Aorta (tissue), 5 donors: Measurements from ENCODE around the gene PRKAR2A. TPM values are rescaled to one million over a fixed set of nuclear protein-coding genes. Genes with fewer than 3 reads are reported as not detected.
"Not testable (repeated sequence)": the region's sequence is repeated elsewhere in the genome, so short reads cannot be mapped to it uniquely, and the experiment has no call there.

Experiments used
- ATAC-seq: fragments of 200-7000 bp; cut with Tn5 transposase; one replicate; pipeline ENCODE4 v1.9.1; 2022; ENCODE audit warnings: moderate library complexity; ENCODE audit not compliant: low FRiP score
- DNase-seq, 2 donors: peaks; one replicate each; pipeline ENCODE4 v3.0.0-alpha.2; 2020
- H3K27ac ChIP-seq, 2 donors: one replicate each; pipeline ENCODE4 v1.5.1; 2013; ENCODE audit warnings: low read length in 2 of 2, mild to moderate bottlenecking in 2 of 2, moderate library complexity in 2 of 2, control low read depth in 1 of 2, inconsistent platforms in 1 of 2, low read depth in 1 of 2
- H3K27me3 ChIP-seq, 2 donors: one replicate each; pipeline ENCODE4 v1.6.1; 2013; ENCODE audit warnings: control low read depth in 1 of 2, low read length in 1 of 2, mild to moderate bottlenecking in 1 of 2, moderate library complexity in 1 of 2; ENCODE audit not compliant: insufficient read depth in 2 of 2, control insufficient read depth in 1 of 2
- H3K36me3 ChIP-seq, 2 donors: one replicate each; pipeline ENCODE4 v1.6.1; 2013; ENCODE audit warnings: control low read depth in 1 of 2, low read length in 1 of 2, mild to moderate bottlenecking in 1 of 2; ENCODE audit not compliant: insufficient read depth in 2 of 2, control insufficient read depth in 1 of 2
- H3K4me1 ChIP-seq, 2 donors: one replicate each; pipeline ENCODE4 v1.6.1; 2013; ENCODE audit warnings: low read length in 2 of 2, control low read depth in 1 of 2, mild to moderate bottlenecking in 1 of 2, moderate library complexity in 1 of 2; ENCODE audit not compliant: insufficient read depth in 2 of 2, control insufficient read depth in 1 of 2
- H3K4me3 ChIP-seq, 2 donors: one replicate each; pipeline ENCODE4 v1.5.1; 2013; ENCODE audit warnings: low read length in 2 of 2, control low read depth in 1 of 2, mild to moderate bottlenecking in 1 of 2
- H3K9me3 ChIP-seq: one replicate; pipeline ENCODE4 v1.6.1; 2013; ENCODE audit warnings: mild to moderate bottlenecking, low read length; ENCODE audit not compliant: control insufficient read depth
- WGBS, 2 donors: extraction: QIAGEN DNeasy Blood & Tissue Kit; methylation state at CpG; one replicate each; pipeline ENCODE4 v1.1.7; 2013; 5-methylcytosine and 5-hydroxymethylcytosine counted together
- intact Hi-C, 2 donors: fragments of 100-400 bp; cut with DNase I; formaldehyde crosslinking; loops; one replicate each; pipeline versions ENCODE4 v1.14.2 to v1.15.0; 2022
- polyA plus RNA-seq, 2 donors: library from polyadenylated mRNA; stranded (reverse); fragments of 200-250 nt; gene quantifications; one replicate each; pipeline ENCODE4 v1.2.3, GENCODE V29; 2013
- total RNA-seq, 2 donors: library from RNA; stranded (reverse); fragmentation: NEBNext Ultra II Directional; extraction: Animal tissue kit (Norgen Biotek cat#: 25700); gene quantifications; one replicate each; pipeline ENCODE4 v1.2.1, GENCODE V29; 2021
- donor health status: healthy with polysubstance abuse.
- donor health status: Bipolar disorder and iron deficiency.
- donor health status: DM: no; HTN: no; CAD: no.
- donor health status: DM: no; HTN: no; CAD: no.
- donor health status: DM: yes; HTN: yes; CAD: no.

PRKAR2A gene
- total and polyA plus RNA-seq, 4 donors = 9.1 to 59.6 (median 31.7) TPM

GRCh38 chr3:48756640-48757039, 91.0 kb downstream of the PRKAR2A start:
- no peak overlapping the region for H3K27ac ChIP-seq
- DNase-seq = no peak
- intact Hi-C loops = no loop called here

GRCh38 chr3:48750856-48751255, 96.8 kb downstream of the PRKAR2A start:
- Histone ChIP-seq H3K27me3 (no peaks in the 10 kb centered on the region), H3K4me1 (no peaks in the 10 kb centered on the region), H3K36me3 (peaks cover under 1 to 7% of the 10 kb centered on the region in 2 donors), H3K9me3 (no peaks in the 10 kb centered on the region), H3K4me3 (no peak overlapping the region), H3K27ac (no peak overlapping the region)
- DNase-seq (no peak), ATAC-seq (no peak)
- WGBS, 2 donors = 81 to 85% methylated on average over 1 of the region's 1 CpG
- intact Hi-C loops = no loop called here

More at GRCh38 chr3:48756640-48757039, 91.0 kb downstream of the PRKAR2A start:
- WGBS, 2 donors = 92 to 93% methylated on average over 5 of the region's 5 CpGs
- H3K36me3 ChIP-seq = peaks cover 0 to 2% of the 10 kb centered on the region in 2 donors
- H3K4me3 ChIP-seq = no peak overlapping the region
- H3K4me1 ChIP-seq = peaks cover 0 to under 1% of the 10 kb centered on the region in 2 donors
- no peaks in the 10 kb centered on the region for H3K9me3 ChIP-seq
- no peak for ATAC-seq
- H3K27me3 ChIP-seq = no peaks in the 10 kb centered on the region

GRCh38 chr3:48748754-48749153, 98.9 kb downstream of the PRKAR2A start:
- Histone ChIP-seq H3K27me3 (no peaks in the 10 kb centered on the region), H3K36me3 (peaks cover 3 to 7% of the 10 kb centered on the region in 2 donors), H3K27ac (no peak overlapping the region), H3K4me1 (no peaks in the 10 kb centered on the region), H3K4me3 (no peak overlapping the region), H3K9me3 (no peaks in the 10 kb centered on the region)
- 92 to 99% methylated on average over 3 of the region's 3 CpGs for WGBS, 2 donors
- intact Hi-C loops = no loop called here
- no peak for DNase-seq
- ATAC-seq = no peak

- Histone ChIP-seq H3K9me3 (no peaks in the 10 kb centered on the region), H3K36me3 (peaks cover 3 to 7% of the 10 kb centered on the region in 2 donors), H3K27ac (no peak overlapping the region), H3K4me3 (no peak overlapping the region), H3K27me3 (no peaks in the 10 kb centered on the region), H3K4me1 (no peaks in the 10 kb centered on the region)
- WGBS, 2 donors = 6% methylated on average over 4 of the region's 4 CpGs
- intact Hi-C loops = no loop called here
- no peak for DNase-seq
- ATAC-seq = no peak
Observed at GRCh38 chr3:48747706-48748105, 100.0 kb downstream of the PRKAR2A start.

- H3K27ac ChIP-seq = no peak overlapping the region
- no peak for DNase-seq
- no peaks in the 10 kb centered on the region for H3K27me3 ChIP-seq
- peaks cover 3 to 7% of the 10 kb centered on the region in 2 donors for H3K36me3 ChIP-seq
- 47 to 49% methylated on average over 4 of the region's 4 CpGs for WGBS, 2 donors
- H3K9me3 ChIP-seq = no peaks in the 10 kb centered on the region
- H3K4me3 ChIP-seq = no peak overlapping the region
- no peak for ATAC-seq
- no peaks in the 10 kb centered on the region for H3K4me1 ChIP-seq
- intact Hi-C loops = no loop called here
Observed at GRCh38 chr3:48747015-48747615, 100.6 kb downstream of the PRKAR2A start.

GRCh38 chr3:48743773-48744172, 103.9 kb downstream of the PRKAR2A start:
- intact Hi-C loops = no loop called here
- 91% methylated on average over 7 of the region's 7 CpGs for WGBS, 2 donors
- H3K4me3 ChIP-seq = no peak overlapping the region
- ATAC-seq (no peak), DNase-seq (no peak)
- H3K36me3 ChIP-seq = peaks cover under 1 to 3% of the 10 kb centered on the region in 2 donors
- H3K27ac ChIP-seq = no peak overlapping the region
- no peaks in the 10 kb centered on the region for H3K27me3 ChIP-seq
- no peaks in the 10 kb centered on the region for H3K4me1 ChIP-seq
- no peaks in the 10 kb centered on the region for H3K9me3 ChIP-seq

- 95 to 96% methylated on average over 10 of the region's 10 CpGs for WGBS, 2 donors
- ATAC-seq, H3K27ac ChIP-seq, intact Hi-C loops, H3K4me3 ChIP-seq, H3K36me3 ChIP-seq, H3K27me3 ChIP-seq, DNase-seq, H3K4me1 ChIP-seq, H3K9me3 ChIP-seq: not testable (repeated sequence)
Observed at GRCh38 chr3:48741226-48741625, 106.4 kb downstream of the PRKAR2A start.

- Histone ChIP-seq H3K4me1 (no peaks in the 10 kb centered on the region), H3K9me3 (no peaks in the 10 kb centered on the region), H3K36me3 (no peaks in the 10 kb centered on the region), H3K27me3 (no peaks in the 10 kb centered on the region), H3K4me3 (no peak overlapping the region), H3K27ac (peak overlapping the region in 1 of 2 donors; percentile 53)
- peak; percentile 93 for ATAC-seq
- 7% methylated on average over 15 of the region's 15 CpGs for WGBS, 2 donors
- DNase-seq = peak; percentile 92 to 94
- intact Hi-C loops = no loop called here
Observed at GRCh38 chr3:48739955-48740823, 107.5 kb downstream of the PRKAR2A start.

- peak; percentile 24 for ATAC-seq
Observed at GRCh38 chr3:48739617-48739954, 108.1 kb downstream of the PRKAR2A start.

More at GRCh38 chr3:48739617-48739954, 108.1 kb downstream of the PRKAR2A start:
- intact Hi-C loops = no loop called here
- H3K27ac ChIP-seq = peak overlapping the region in 1 of 2 donors; percentile 30
- no peak overlapping the region for H3K4me3 ChIP-seq
- no peaks in the 10 kb centered on the region for H3K27me3 ChIP-seq
- H3K9me3 ChIP-seq = no peaks in the 10 kb centered on the region
- 71% methylated on average over 6 of the region's 6 CpGs for WGBS, 2 donors
- H3K4me1 ChIP-seq = no peaks in the 10 kb centered on the region
- DNase-seq = no peak
- no peaks in the 10 kb centered on the region for H3K36me3 ChIP-seq
